Measurements from ENCODE around the gene ANXA8.
"Not testable (repeated sequence)": the region's sequence is repeated elsewhere in the genome, so short reads cannot be mapped to it uniquely, and the experiment has no call there.

Gene ANXA8

GRCh38 chr10:47478114-47478513 lies 5.8 kb downstream of the ANXA8 start:
- H3K9ac ChIP-seq (ENCODE audit: low read depth, low read length); H3K27me3 ChIP-seq (ENCODE audit: control insufficient read depth, insufficient read depth, low read length); H3K4me1 ChIP-seq (ENCODE audit: control insufficient read depth, insufficient read depth, low read length); H3K9me3 ChIP-seq (replicated peaks; ENCODE audit: low read length); H3K4me2 ChIP-seq (ENCODE audit: low read length); H3K36me3 ChIP-seq (ENCODE audit: insufficient read depth, low read length); H3K4me3 ChIP-seq (ENCODE audit: low read length): not testable (repeated sequence)

GRCh38 chr10:47477078-47477477 lies 6.8 kb downstream of the ANXA8 start:
- not testable (repeated sequence) for H3K4me2 ChIP-seq (ENCODE audit: low read length); H3K27me3 ChIP-seq (ENCODE audit: control insufficient read depth, insufficient read depth, low read length); H3K4me3 ChIP-seq (ENCODE audit: low read length); H3K4me1 ChIP-seq (ENCODE audit: control insufficient read depth, insufficient read depth, low read length); H3K9ac ChIP-seq (ENCODE audit: low read depth, low read length); H3K9me3 ChIP-seq (replicated peaks; ENCODE audit: low read length); H3K36me3 ChIP-seq (ENCODE audit: insufficient read depth, low read length)

- H3K9ac ChIP-seq (ENCODE audit: low read depth, low read length); H3K9me3 ChIP-seq (replicated peaks; ENCODE audit: low read length); H3K36me3 ChIP-seq (ENCODE audit: insufficient read depth, low read length); H3K4me2 ChIP-seq (ENCODE audit: low read length); H3K4me3 ChIP-seq (ENCODE audit: low read length); H3K4me1 ChIP-seq (ENCODE audit: control insufficient read depth, insufficient read depth, low read length); H3K27me3 ChIP-seq (ENCODE audit: control insufficient read depth, insufficient read depth, low read length): not testable (repeated sequence)
Measured at GRCh38 chr10:47475101-47475500, 8.8 kb downstream of the ANXA8 start.

GRCh38 chr10:47473516-47473915 lies 10.4 kb downstream of the ANXA8 start:
- not testable (repeated sequence) for H3K36me3 ChIP-seq (ENCODE audit: insufficient read depth, low read length); H3K4me1 ChIP-seq (ENCODE audit: control insufficient read depth, insufficient read depth, low read length); H3K4me2 ChIP-seq (ENCODE audit: low read length)

GRCh38 chr10:47472647-47473046 lies 11.3 kb downstream of the ANXA8 start:
- not testable (repeated sequence) for H3K27me3 ChIP-seq (ENCODE audit: control insufficient read depth, insufficient read depth, low read length); H3K4me1 ChIP-seq (ENCODE audit: control insufficient read depth, insufficient read depth, low read length); H3K4me3 ChIP-seq (ENCODE audit: low read length); H3K9ac ChIP-seq (ENCODE audit: low read depth, low read length); H3K36me3 ChIP-seq (ENCODE audit: insufficient read depth, low read length); H3K9me3 ChIP-seq (replicated peaks; ENCODE audit: low read length); H3K4me2 ChIP-seq (ENCODE audit: low read length)

More at GRCh38 chr10:47473516-47473915, 10.4 kb downstream of the ANXA8 start:
- H3K9me3 ChIP-seq (replicated peaks; ENCODE audit: low read length); H3K4me3 ChIP-seq (ENCODE audit: low read length); H3K9ac ChIP-seq (ENCODE audit: low read depth, low read length); H3K27me3 ChIP-seq (ENCODE audit: control insufficient read depth, insufficient read depth, low read length): not testable (repeated sequence)

- H3K9me3 ChIP-seq (replicated peaks; ENCODE audit: low read length); H3K27me3 ChIP-seq (ENCODE audit: control insufficient read depth, insufficient read depth, low read length): not testable (repeated sequence)
Measured at GRCh38 chr10:47472072-47472471, 11.8 kb downstream of the ANXA8 start.

GRCh38 chr10:47468731-47469528 lies 15.0 kb downstream of the ANXA8 start:
- not testable (repeated sequence) for H3K4me1 ChIP-seq (ENCODE audit: control insufficient read depth, insufficient read depth, low read length); H3K27me3 ChIP-seq (ENCODE audit: control insufficient read depth, insufficient read depth, low read length); H3K9me3 ChIP-seq (replicated peaks; ENCODE audit: low read length); H3K4me2 ChIP-seq (ENCODE audit: low read length); H3K4me3 ChIP-seq (ENCODE audit: low read length); H3K9ac ChIP-seq (ENCODE audit: low read depth, low read length); H3K36me3 ChIP-seq (ENCODE audit: insufficient read depth, low read length)

More at GRCh38 chr10:47472072-47472471, 11.8 kb downstream of the ANXA8 start:
- not testable (repeated sequence) for H3K4me1 ChIP-seq (ENCODE audit: control insufficient read depth, insufficient read depth, low read length); H3K4me2 ChIP-seq (ENCODE audit: low read length); H3K36me3 ChIP-seq (ENCODE audit: insufficient read depth, low read length); H3K4me3 ChIP-seq (ENCODE audit: low read length); H3K9ac ChIP-seq (ENCODE audit: low read depth, low read length)

GRCh38 chr10:47467957-47468356 lies 16.0 kb downstream of the ANXA8 start:
- not testable (repeated sequence) for H3K9me3 ChIP-seq (replicated peaks; ENCODE audit: low read length); H3K4me1 ChIP-seq (ENCODE audit: control insufficient read depth, insufficient read depth, low read length); H3K27me3 ChIP-seq (ENCODE audit: control insufficient read depth, insufficient read depth, low read length); H3K4me2 ChIP-seq (ENCODE audit: low read length); H3K9ac ChIP-seq (ENCODE audit: low read depth, low read length); H3K36me3 ChIP-seq (ENCODE audit: insufficient read depth, low read length); H3K4me3 ChIP-seq (ENCODE audit: low read length)

- not testable (repeated sequence) for H3K4me3 ChIP-seq (ENCODE audit: low read length); H3K36me3 ChIP-seq (ENCODE audit: insufficient read depth, low read length); H3K27me3 ChIP-seq (ENCODE audit: control insufficient read depth, insufficient read depth, low read length); H3K9ac ChIP-seq (ENCODE audit: low read depth, low read length); H3K4me1 ChIP-seq (ENCODE audit: control insufficient read depth, insufficient read depth, low read length); H3K9me3 ChIP-seq (replicated peaks; ENCODE audit: low read length); H3K4me2 ChIP-seq (ENCODE audit: low read length)
Measured at GRCh38 chr10:47467458-47467857, 16.5 kb downstream of the ANXA8 start.

GRCh38 chr10:47465216-47465917 lies 18.5 kb downstream of the ANXA8 start:
- H3K36me3 ChIP-seq (ENCODE audit: insufficient read depth, low read length); H3K9me3 ChIP-seq (replicated peaks; ENCODE audit: low read length); H3K4me2 ChIP-seq (ENCODE audit: low read length); H3K4me1 ChIP-seq (ENCODE audit: control insufficient read depth, insufficient read depth, low read length); H3K4me3 ChIP-seq (ENCODE audit: low read length); H3K9ac ChIP-seq (ENCODE audit: low read depth, low read length); H3K27me3 ChIP-seq (ENCODE audit: control insufficient read depth, insufficient read depth, low read length): not testable (repeated sequence)

- not testable (repeated sequence) for H3K4me2 ChIP-seq (ENCODE audit: low read length); H3K4me3 ChIP-seq (ENCODE audit: low read length); H3K27me3 ChIP-seq (ENCODE audit: control insufficient read depth, insufficient read depth, low read length); H3K9ac ChIP-seq (ENCODE audit: low read depth, low read length); H3K9me3 ChIP-seq (replicated peaks; ENCODE audit: low read length); H3K36me3 ChIP-seq (ENCODE audit: insufficient read depth, low read length)
- peaks cover 16% of the 10 kb centered on the region for H3K4me1 ChIP-seq (ENCODE audit: control insufficient read depth, insufficient read depth, low read length)
Measured at GRCh38 chr10:47462577-47463358, 21.1 kb downstream of the ANXA8 start.
